HepG2 (cell line): ENCODE data around the gene CD101. TPM values are rescaled to one million over a fixed set of nuclear protein-coding genes. Genes with fewer than 3 reads are reported as not detected.

Experiments used
- POLR2AphosphoS5 ChIP-seq: IDR thresholded peaks from 2 replicates; pipeline ENCODE4 v1.6.1; 2012; ENCODE audit warnings: low read depth, low read length
- POLR2G ChIP-seq: fragments of 200-400 bp; formaldehyde crosslinking; IDR thresholded peaks from 2 replicates; pipeline ENCODE4 v1.6.1; 2018; ENCODE audit warnings: mild to moderate bottlenecking, low read depth, low read length, moderate library complexity
- SMAD1 ChIP-seq: sonication (generic); formaldehyde crosslinking; IDR thresholded peaks from 2 replicates; pipeline ENCODE4 v1.4.0; 2020; ENCODE audit warnings: missing genetic modification reagents, low read depth, mild to moderate bottlenecking, borderline replicate concordance
- ZFX ChIP-seq: sonication (generic); formaldehyde crosslinking; IDR thresholded peaks from 2 replicates; pipeline ENCODE4 v1.4.0; 2020; ENCODE audit warnings: mild to moderate bottlenecking, low read depth, missing genetic modification reagents, moderate library complexity
- ZNF546 ChIP-seq: sonication (generic); formaldehyde crosslinking; conservative IDR thresholded peaks from 2 replicates; pipeline ENCODE4 v1.8.1; 2023; ENCODE audit warnings: mild to moderate bottlenecking, missing genetic modification reagents
- ZSCAN21 ChIP-seq: sonication (generic); formaldehyde crosslinking; IDR thresholded peaks from 2 replicates; pipeline ENCODE4 v1.8.0; 2022; ENCODE audit warnings: mild to moderate bottlenecking, missing genetic modification reagents, moderate library complexity, borderline replicate concordance
- polyA plus RNA-seq, 8 experiments: library from polyadenylated mRNA; depleted of rRNA in 3 of 8; stranded (reverse) in 7 of 8; unstranded in 1 of 8; fragments of >200 nt; fragmentation: Illumina TruSeq in 4 of 8; extraction: Trizol in 4 of 8; gene quantifications; 2 replicates each; pipeline versions ENCODE4 v1.2.1 to v1.2.3, GENCODE V29; 2011 to 2016; ENCODE audit warnings: low read depth in 4 of 8, missing spikeins in 1 of 8, mixed read lengths in 1 of 8; ENCODE audit not compliant: insufficient read depth in 1 of 8
- total RNA-seq, 5 experiments: library from RNA; depleted of rRNA; stranded (reverse); fragments of >200 nt; fragmentation: Illumina TruSeq; extraction: Trizol; gene quantifications; 2 replicates each; pipeline ENCODE4 v1.2.3, GENCODE V29; 2016; ENCODE audit warnings: low read depth in 1 of 5
- TF ChIP-seq, protein P1 (sequence below): sonication (generic); formaldehyde crosslinking; IDR thresholded peaks from 2 replicates; pipeline ENCODE4 v1.4.0; 2020; ENCODE audit warnings: mild to moderate bottlenecking, missing genetic modification reagents
- TF ChIP-seq, protein P2 (sequence below): sonication (generic); formaldehyde crosslinking; IDR thresholded peaks from 2 replicates; pipeline ENCODE4 v1.5.1; 2020; ENCODE audit warnings: missing genetic modification reagents, mild to moderate bottlenecking, borderline replicate concordance
- TF ChIP-seq, protein P3 (sequence below): fragments of 450-650 bp; IDR thresholded peaks from 2 replicates; pipeline ENCODE4 v1.6.1; 2016
- TF ChIP-seq, protein P4 (sequence below), 2 experiments: fragments of 450-650 bp in 1 of 2; sonication (generic) in 1 of 2; formaldehyde crosslinking; IDR thresholded peaks; 2 replicates each; pipeline versions ENCODE4 v1.5.0 to v1.8.0; 2020 to 2022; ENCODE audit warnings: mild to moderate bottlenecking in 1 of 2, missing genetic modification reagents in 1 of 2
- TF ChIP-seq, protein P5 (sequence below), 2 experiments: sonication (generic) in 1 of 2; formaldehyde crosslinking in 1 of 2; IDR thresholded peaks; 2 replicates each; pipeline versions ENCODE4 v1.6.1 to v1.9.0; 2014 to 2022; ENCODE audit warnings: antibody characterized with exemption in 1 of 2, borderline replicate concordance in 1 of 2, inconsistent platforms in 1 of 2, low read depth in 1 of 2, missing genetic modification reagents in 1 of 2

CD101 gene
- total and polyA plus RNA-seq, 2 of the 13 experiments (the other 11 are each of a cell fraction or from before 2014, with no cell fraction given): 0.05 to 0.09 TPM

DNA sequence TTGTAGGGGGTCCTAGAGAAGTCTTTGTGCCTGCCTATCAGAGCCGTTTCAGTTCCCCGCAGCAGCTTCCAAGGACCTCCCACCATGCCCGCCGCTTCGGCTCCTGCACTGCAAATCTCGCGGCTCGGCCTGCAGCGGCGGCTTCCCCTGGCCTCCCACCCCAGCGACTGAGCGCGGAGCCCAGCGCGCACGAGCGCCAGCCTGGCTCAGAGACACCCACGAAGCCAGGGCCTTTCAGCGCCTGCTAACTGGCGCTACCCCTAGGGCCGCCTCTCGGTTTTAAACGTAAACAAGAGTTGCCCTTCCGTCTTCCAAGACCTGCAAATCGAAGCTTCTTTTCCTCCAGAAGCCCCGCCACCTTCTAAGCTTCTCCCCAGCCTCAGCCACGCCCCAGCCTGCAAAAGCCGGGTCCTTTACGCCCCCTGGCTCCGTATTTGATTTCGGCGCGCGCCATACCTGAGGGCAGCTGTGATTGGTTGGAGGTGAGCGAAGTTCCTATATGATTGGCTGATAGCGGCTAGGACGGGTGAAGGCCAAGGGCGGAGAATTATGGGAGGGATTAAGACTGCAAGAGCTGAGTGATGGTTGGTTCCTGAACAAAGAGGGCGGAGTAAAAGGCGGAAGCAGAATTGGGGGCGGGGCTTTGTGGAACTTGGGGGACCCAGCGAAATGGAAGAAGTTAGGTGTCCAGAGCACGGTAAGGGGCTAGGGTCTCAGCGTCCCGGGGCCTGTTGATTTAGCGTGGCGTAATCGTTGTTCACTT lies 58.3 kb downstream of the CD101 start, which contains the start of gene TTF2 (continued):
- TF ChIP-seq, protein P1, sequence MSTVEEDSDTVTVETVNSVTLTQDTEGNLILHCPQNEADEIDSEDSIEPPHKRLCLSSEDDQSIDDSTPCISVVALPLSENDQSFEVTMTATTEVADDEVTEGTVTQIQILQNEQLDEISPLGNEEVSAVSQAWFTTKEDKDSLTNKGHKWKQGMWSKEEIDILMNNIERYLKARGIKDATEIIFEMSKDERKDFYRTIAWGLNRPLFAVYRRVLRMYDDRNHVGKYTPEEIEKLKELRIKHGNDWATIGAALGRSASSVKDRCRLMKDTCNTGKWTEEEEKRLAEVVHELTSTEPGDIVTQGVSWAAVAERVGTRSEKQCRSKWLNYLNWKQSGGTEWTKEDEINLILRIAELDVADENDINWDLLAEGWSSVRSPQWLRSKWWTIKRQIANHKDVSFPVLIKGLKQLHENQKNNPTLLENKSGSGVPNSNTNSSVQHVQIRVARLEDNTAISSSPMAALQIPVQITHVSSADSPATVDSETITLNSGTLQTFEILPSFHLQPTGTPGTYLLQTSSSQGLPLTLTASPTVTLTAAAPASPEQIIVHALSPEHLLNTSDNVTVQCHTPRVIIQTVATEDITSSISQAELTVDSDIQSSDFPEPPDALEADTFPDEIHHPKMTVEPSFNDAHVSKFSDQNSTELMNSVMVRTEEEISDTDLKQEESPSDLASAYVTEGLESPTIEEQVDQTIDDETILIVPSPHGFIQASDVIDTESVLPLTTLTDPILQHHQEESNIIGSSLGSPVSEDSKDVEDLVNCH (CRISPR knock-in tag): no peak
- TF ChIP-seq POLR2AphosphoS5 (peak; percentile 38), SMAD1 (CRISPR knock-in tag) (0 out of 2 replicates have a peak, but pooled peaks have one; percentile 64), ZFX (peak; percentile 67; the same call in 1 of the 2 replicates), ZSCAN21 (CRISPR knock-in tag) (no peak), POLR2G (peak; percentile 65), ZNF546 (CRISPR knock-in tag) (0 out of 2 replicates have a peak, but pooled peaks have one; percentile 22)
- TF ChIP-seq, protein P2, sequence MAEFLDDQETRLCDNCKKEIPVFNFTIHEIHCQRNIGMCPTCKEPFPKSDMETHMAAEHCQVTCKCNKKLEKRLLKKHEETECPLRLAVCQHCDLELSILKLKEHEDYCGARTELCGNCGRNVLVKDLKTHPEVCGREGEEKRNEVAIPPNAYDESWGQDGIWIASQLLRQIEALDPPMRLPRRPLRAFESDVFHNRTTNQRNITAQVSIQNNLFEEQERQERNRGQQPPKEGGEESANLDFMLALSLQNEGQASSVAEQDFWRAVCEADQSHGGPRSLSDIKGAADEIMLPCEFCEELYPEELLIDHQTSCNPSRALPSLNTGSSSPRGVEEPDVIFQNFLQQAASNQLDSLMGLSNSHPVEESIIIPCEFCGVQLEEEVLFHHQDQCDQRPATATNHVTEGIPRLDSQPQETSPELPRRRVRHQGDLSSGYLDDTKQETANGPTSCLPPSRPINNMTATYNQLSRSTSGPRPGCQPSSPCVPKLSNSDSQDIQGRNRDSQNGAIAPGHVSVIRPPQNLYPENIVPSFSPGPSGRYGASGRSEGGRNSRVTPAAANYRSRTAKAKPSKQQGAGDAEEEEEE (CRISPR knock-in tag): 0 out of 2 replicates have a peak, but pooled peaks have one; percentile 41
- TF ChIP-seq, protein P3, sequence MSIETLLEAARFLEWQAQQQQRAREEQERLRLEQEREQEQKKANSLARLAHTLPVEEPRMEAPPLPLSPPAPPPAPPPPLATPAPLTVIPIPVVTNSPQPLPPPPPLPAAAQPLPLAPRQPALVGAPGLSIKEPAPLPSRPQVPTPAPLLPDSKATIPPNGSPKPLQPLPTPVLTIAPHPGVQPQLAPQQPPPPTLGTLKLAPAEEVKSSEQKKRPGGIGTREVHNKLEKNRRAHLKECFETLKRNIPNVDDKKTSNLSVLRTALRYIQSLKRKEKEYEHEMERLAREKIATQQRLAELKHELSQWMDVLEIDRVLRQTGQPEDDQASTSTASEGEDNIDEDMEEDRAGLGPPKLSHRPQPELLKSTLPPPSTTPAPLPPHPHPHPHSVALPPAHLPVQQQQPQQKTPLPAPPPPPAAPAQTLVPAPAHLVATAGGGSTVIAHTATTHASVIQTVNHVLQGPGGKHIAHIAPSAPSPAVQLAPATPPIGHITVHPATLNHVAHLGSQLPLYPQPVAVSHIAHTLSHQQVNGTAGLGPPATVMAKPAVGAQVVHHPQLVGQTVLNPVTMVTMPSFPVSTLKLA: peak; percentile 40
- TF ChIP-seq, protein P4, sequence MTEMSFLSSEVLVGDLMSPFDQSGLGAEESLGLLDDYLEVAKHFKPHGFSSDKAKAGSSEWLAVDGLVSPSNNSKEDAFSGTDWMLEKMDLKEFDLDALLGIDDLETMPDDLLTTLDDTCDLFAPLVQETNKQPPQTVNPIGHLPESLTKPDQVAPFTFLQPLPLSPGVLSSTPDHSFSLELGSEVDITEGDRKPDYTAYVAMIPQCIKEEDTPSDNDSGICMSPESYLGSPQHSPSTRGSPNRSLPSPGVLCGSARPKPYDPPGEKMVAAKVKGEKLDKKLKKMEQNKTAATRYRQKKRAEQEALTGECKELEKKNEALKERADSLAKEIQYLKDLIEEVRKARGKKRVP (CRISPR knock-in tag; IDR thresholded peaks at IDR 0.05): 0 out of 4 replicates have a peak, but pooled peaks of 1 of the 2 experiments have one; percentile 22
- TF ChIP-seq, protein P5, sequence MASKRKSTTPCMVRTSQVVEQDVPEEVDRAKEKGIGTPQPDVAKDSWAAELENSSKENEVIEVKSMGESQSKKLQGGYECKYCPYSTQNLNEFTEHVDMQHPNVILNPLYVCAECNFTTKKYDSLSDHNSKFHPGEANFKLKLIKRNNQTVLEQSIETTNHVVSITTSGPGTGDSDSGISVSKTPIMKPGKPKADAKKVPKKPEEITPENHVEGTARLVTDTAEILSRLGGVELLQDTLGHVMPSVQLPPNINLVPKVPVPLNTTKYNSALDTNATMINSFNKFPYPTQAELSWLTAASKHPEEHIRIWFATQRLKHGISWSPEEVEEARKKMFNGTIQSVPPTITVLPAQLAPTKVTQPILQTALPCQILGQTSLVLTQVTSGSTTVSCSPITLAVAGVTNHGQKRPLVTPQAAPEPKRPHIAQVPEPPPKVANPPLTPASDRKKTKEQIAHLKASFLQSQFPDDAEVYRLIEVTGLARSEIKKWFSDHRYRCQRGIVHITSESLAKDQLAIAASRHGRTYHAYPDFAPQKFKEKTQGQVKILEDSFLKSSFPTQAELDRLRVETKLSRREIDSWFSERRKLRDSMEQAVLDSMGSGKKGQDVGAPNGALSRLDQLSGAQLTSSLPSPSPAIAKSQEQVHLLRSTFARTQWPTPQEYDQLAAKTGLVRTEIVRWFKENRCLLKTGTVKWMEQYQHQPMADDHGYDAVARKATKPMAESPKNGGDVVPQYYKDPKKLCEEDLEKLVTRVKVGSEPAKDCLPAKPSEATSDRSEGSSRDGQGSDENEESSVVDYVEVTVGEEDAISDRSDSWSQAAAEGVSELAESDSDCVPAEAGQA (IDR thresholded peaks at IDR 0.05; ENCODE audit: low read depth): no peak
- TF ChIP-seq, protein P5 (CRISPR knock-in tag; IDR thresholded peaks at IDR 0.05; ENCODE audit: borderline replicate concordance): 0 out of 2 replicates have a peak, but pooled peaks have one; percentile 16
